IPS-15b (cell line): ENCODE results near the gene HMGXB4.

Experiments used
- H3K27me3 ChIP-seq: one replicate; pipeline ENCODE4 v1.6.1; 2013; ENCODE audit warnings: low read length; ENCODE audit not compliant: control insufficient read depth, insufficient read depth
- H3K36me3 ChIP-seq: one replicate; pipeline ENCODE4 v1.6.1; 2013; ENCODE audit warnings: low read length; ENCODE audit not compliant: control insufficient read depth, insufficient read depth
- H3K4me1 ChIP-seq: one replicate; pipeline ENCODE4 v1.6.1; 2013; ENCODE audit warnings: mild to moderate bottlenecking, low read length; ENCODE audit not compliant: control insufficient read depth, insufficient read depth
- H3K4me3 ChIP-seq: one replicate; pipeline ENCODE4 v1.5.1; 2013; ENCODE audit warnings: low read depth, low read length
- H3K9ac ChIP-seq: one replicate; pipeline ENCODE4 v1.6.1; 2013; ENCODE audit warnings: low read depth, mild to moderate bottlenecking, low read length
- H3K9me3 ChIP-seq: one replicate; pipeline ENCODE4 v1.6.1; 2013; ENCODE audit warnings: mild to moderate bottlenecking, low read length; ENCODE audit not compliant: control insufficient read depth, insufficient read depth

HMGXB4 gene

GRCh38 chr22:35264986-35265385 is 7.7 kb downstream of the HMGXB4 start:
- no peak overlapping the region for H3K4me3 ChIP-seq
- no peaks in the 10 kb centered on the region for H3K4me1 ChIP-seq
- H3K9ac ChIP-seq = no peak overlapping the region
- H3K36me3 ChIP-seq = peaks cover 53% of the 10 kb centered on the region
- H3K9me3 ChIP-seq = no peaks in the 10 kb centered on the region
- no peaks in the 10 kb centered on the region for H3K27me3 ChIP-seq

- Histone ChIP-seq H3K36me3 (peaks cover 55% of the 10 kb centered on the region), H3K9ac (no peak overlapping the region), H3K4me3 (no peak overlapping the region), H3K27me3 (no peaks in the 10 kb centered on the region), H3K9me3 (no peaks in the 10 kb centered on the region), H3K4me1 (no peaks in the 10 kb centered on the region)
Measured at GRCh38 chr22:35266277-35266676, 9.0 kb downstream of the HMGXB4 start.

GRCh38 chr22:35269630-35270029 is 12.3 kb downstream of the HMGXB4 start:
- no peaks in the 10 kb centered on the region for H3K9me3 ChIP-seq
- H3K4me1 ChIP-seq = no peaks in the 10 kb centered on the region
- H3K36me3 ChIP-seq = peaks cover 36% of the 10 kb centered on the region
- no peaks in the 10 kb centered on the region for H3K27me3 ChIP-seq
- no peak overlapping the region for H3K4me3 ChIP-seq
- H3K9ac ChIP-seq = no peak overlapping the region

- Histone ChIP-seq H3K36me3 (peaks cover 12% of the 10 kb centered on the region), H3K9me3 (no peaks in the 10 kb centered on the region), H3K27me3 (no peaks in the 10 kb centered on the region), H3K9ac (no peak overlapping the region), H3K4me3 (no peak overlapping the region), H3K4me1 (no peaks in the 10 kb centered on the region)
Measured at GRCh38 chr22:35274154-35274871, 17.0 kb downstream of the HMGXB4 start.

GRCh38 chr22:35275580-35275979 is 18.3 kb downstream of the HMGXB4 start:
- no peaks in the 10 kb centered on the region for H3K9me3 ChIP-seq
- no peaks in the 10 kb centered on the region for H3K4me1 ChIP-seq
- no peak overlapping the region for H3K4me3 ChIP-seq
- no peaks in the 10 kb centered on the region for H3K27me3 ChIP-seq
- no peak overlapping the region for H3K9ac ChIP-seq
- peaks cover 10% of the 10 kb centered on the region for H3K36me3 ChIP-seq

GRCh38 chr22:35276019-35276418 is 18.7 kb downstream of the HMGXB4 start:
- Histone ChIP-seq H3K36me3 (peaks cover 11% of the 10 kb centered on the region), H3K27me3 (no peaks in the 10 kb centered on the region), H3K9me3 (no peaks in the 10 kb centered on the region), H3K9ac (no peak overlapping the region), H3K4me3 (no peak overlapping the region), H3K4me1 (no peaks in the 10 kb centered on the region)

GRCh38 chr22:35288116-35288515 is 30.8 kb downstream of the HMGXB4 start:
- H3K4me1 ChIP-seq = no peaks in the 10 kb centered on the region
- no peaks in the 10 kb centered on the region for H3K9me3 ChIP-seq
- no peak overlapping the region for H3K9ac ChIP-seq
- H3K4me3 ChIP-seq = no peak overlapping the region
- H3K36me3 ChIP-seq = peaks cover 17% of the 10 kb centered on the region
- H3K27me3 ChIP-seq = no peaks in the 10 kb centered on the region

- Histone ChIP-seq H3K36me3 (peaks cover 17% of the 10 kb centered on the region), H3K9ac (no peak overlapping the region), H3K4me1 (no peaks in the 10 kb centered on the region), H3K27me3 (no peaks in the 10 kb centered on the region), H3K9me3 (no peaks in the 10 kb centered on the region), H3K4me3 (no peak overlapping the region)
Measured at GRCh38 chr22:35292786-35293185, 35.5 kb downstream of the HMGXB4 start.

- Histone ChIP-seq H3K27me3 (no peaks in the 10 kb centered on the region), H3K4me3 (no peak overlapping the region), H3K9ac (no peak overlapping the region), H3K4me1 (no peaks in the 10 kb centered on the region), H3K9me3 (no peaks in the 10 kb centered on the region), H3K36me3 (peaks cover 10% of the 10 kb centered on the region)
Measured at GRCh38 chr22:35296051-35296450, 38.8 kb downstream of the HMGXB4 start.

GRCh38 chr22:35299217-35299672 is 42.0 kb downstream of the HMGXB4 start:
- Histone ChIP-seq H3K36me3 (peaks cover 4% of the 10 kb centered on the region), H3K27me3 (no peaks in the 10 kb centered on the region), H3K9ac (peak overlapping the region; percentile 4), H3K9me3 (no peaks in the 10 kb centered on the region), H3K4me3 (peak overlapping the region; percentile 78), H3K4me1 (no peaks in the 10 kb centered on the region)

- H3K4me3 ChIP-seq = peak within 1 kb of the TSS; percentile 78
- H3K9ac ChIP-seq = peak within 1 kb of the TSS; percentile 87
- no peaks in the 10 kb centered on the region for H3K9me3 ChIP-seq
- no peaks in the 10 kb centered on the region for H3K27me3 ChIP-seq
- no peaks in the 10 kb centered on the region for H3K4me1 ChIP-seq
- peaks cover 2% of the 10 kb centered on the region for H3K36me3 ChIP-seq
Measured at GRCh38 chr22:35299673-35300499, 42.6 kb downstream of the HMGXB4 start, which contains the start of gene TOM1. TSS of gene TOM1 (plus strand) at chr22:35299894. CDS start at chr22:35299929, 35 bp downstream.
